ENCODE measurements around the gene PRKRIP1.

PRKRIP1 gene

DNA sequence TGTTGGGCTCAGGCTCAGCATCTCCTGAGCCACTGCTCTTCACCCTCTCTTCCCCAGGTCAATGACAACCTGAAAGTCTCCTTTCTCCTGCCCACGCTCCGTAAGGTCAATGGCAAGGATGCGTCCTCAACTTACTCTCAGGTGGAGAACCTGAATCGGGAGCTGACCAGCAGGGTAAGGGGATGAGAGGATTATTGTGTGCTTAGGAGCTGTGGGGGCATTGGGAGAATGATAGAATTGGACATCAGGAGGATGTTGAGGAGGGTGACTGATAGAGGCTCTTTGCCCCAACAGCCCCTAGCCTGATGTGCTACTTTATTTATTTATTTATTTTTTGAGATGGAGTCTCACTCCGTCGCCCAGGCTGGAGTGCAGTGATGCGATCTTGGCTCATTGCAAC lies 69.9 kb downstream of the PRKRIP1 start:
- no peak overlapping the region for H3K9ac ChIP-seq (ENCODE audit: low read depth in 1 of 2, low read length in 2 of 2)
- peaks cover 20 to 27% of the 10 kb centered on the region in 2 donors for H3K4me1 ChIP-seq (ENCODE audit: control insufficient read depth in 2 of 2, insufficient read depth in 2 of 2, low read length in 2 of 2)
- H3K27ac ChIP-seq (ENCODE audit: low read depth in 2 of 2, low read length in 2 of 2): no peak overlapping the region
- no peaks in the 10 kb centered on the region for H3K27me3 ChIP-seq (ENCODE audit: control insufficient read depth in 2 of 2, insufficient read depth in 2 of 2, low read length in 2 of 2)
- H3K36me3 ChIP-seq (ENCODE audit: control insufficient read depth in 2 of 2, insufficient read depth in 2 of 2, low read length in 2 of 2): peaks cover 2 to 3% of the 10 kb centered on the region in 2 donors
- H3K4me3 ChIP-seq (ENCODE audit: low read length in 2 of 2): peak overlapping the region; percentile 0 to 99
- H3K9me3 ChIP-seq (ENCODE audit: control insufficient read depth in 2 of 2, low read length in 2 of 2): no peaks in the 10 kb centered on the region

DNA sequence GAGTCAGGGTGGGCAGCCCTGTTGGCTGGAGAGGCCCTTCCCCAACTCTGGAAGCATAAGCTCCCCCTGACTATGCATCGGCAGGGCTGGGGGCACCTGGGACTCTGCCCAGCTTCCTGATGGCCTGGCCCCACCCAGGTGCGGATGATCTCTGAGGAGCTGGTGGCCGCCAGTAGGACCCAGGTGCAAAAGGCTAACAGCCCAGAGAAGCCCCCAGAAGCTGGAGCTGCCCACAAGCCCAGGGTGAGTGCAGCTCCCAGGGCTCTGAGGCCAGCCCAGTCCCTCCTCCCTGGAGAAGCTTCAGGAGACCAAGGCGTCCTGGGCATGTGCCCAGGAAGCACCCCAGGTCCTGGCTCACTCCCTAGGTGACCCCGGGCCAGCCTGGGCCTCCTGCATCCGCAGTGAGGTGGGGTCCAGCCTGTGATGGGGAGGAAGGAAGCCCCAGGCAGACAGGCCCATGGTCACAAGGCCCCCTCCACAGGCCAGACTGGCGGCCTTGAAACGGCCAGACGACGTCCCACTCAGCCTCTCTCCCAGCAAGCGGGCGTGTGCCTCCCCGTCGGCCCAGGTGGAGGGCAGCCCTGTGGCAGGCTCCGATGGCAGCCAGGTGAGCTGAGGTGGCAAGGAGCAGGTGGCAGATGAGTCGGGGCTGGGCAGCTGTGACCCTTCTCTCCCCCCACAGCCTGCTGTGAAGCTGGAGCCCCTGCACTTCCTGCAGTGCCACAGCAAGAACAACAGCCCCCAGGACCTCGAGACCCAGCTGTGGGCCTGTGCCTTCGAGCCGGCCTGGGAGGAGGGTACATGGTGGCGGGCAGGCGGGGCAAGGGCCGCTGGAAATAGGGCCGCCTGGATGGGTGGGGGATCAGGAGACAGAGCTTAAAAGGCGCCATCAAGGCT lies 71.7 kb downstream of the PRKRIP1 start:
- Histone ChIP-seq H3K9ac (ENCODE audit: low read depth in 1 of 2, low read length in 2 of 2) (no peak overlapping the region), H3K36me3 (ENCODE audit: control insufficient read depth in 2 of 2, insufficient read depth in 2 of 2, low read length in 2 of 2) (peaks cover 6 to 7% of the 10 kb centered on the region in 2 donors), H3K27ac (ENCODE audit: low read depth in 2 of 2, low read length in 2 of 2) (no peak overlapping the region)

DNA sequence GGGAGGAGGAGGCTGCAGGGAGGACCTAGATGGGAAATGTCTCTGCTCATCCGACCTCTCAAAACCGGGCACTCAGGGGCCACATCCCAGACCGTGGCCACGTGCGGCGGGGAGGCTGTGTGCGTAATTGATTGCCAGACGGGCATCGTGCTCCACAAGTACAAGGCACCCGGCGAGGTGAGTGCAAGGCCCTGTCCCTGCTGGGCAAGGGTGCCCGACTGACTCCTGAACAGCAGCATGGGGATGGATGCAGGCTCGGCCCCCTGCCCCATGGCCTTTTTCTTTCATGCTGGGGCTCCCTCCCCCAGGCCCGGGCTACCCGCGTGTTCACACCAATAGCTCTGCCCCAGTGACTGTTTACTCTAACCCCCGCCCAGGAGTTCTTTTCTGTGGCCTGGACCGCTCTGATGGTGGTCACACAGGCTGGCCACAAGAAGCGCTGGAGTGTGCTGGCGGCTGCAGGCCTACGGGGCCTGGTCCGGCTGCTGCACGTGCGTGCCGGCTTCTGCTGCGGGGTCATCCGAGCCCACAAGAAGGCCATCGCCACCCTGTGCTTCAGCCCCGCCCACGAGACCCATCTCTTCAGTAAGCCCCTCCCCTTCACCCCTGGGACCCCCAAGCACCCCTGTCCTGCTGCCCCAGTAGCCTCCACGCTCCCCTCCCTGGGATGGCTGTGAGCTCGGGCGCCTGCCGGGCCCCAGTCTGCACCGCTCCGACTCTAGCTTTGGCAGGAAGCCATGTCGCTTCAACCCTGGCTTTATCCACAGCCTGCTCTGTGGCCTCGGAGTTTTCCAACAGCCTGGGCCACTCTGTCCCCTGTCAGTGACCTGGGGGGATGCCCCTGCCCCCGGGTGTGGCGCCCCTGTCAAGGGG lies 72.6 kb downstream of the PRKRIP1 start:
- Histone ChIP-seq H3K9ac (ENCODE audit: low read depth in 1 of 2, low read length in 2 of 2) (no peak overlapping the region), H3K9me3 (ENCODE audit: control insufficient read depth in 2 of 2, low read length in 2 of 2) (no peaks in the 10 kb centered on the region), H3K36me3 (ENCODE audit: control insufficient read depth in 2 of 2, insufficient read depth in 2 of 2, low read length in 2 of 2) (peaks cover 12 to 15% of the 10 kb centered on the region in 2 donors), H3K27ac (ENCODE audit: low read depth in 2 of 2, low read length in 2 of 2) (no peak overlapping the region), H3K4me1 (ENCODE audit: control insufficient read depth in 2 of 2, insufficient read depth in 2 of 2, low read length in 2 of 2) (peaks cover 19 to 25% of the 10 kb centered on the region in 2 donors), H3K4me3 (ENCODE audit: low read length in 2 of 2) (no peak overlapping the region), H3K27me3 (ENCODE audit: control insufficient read depth in 2 of 2, insufficient read depth in 2 of 2, low read length in 2 of 2) (no peaks in the 10 kb centered on the region)

More for the DNA sequence above, 71.7 kb downstream of the PRKRIP1 start:
- no peaks in the 10 kb centered on the region for H3K27me3 ChIP-seq (ENCODE audit: control insufficient read depth in 2 of 2, insufficient read depth in 2 of 2, low read length in 2 of 2)
- H3K4me3 ChIP-seq (ENCODE audit: low read length in 2 of 2): no peak overlapping the region
- H3K4me1 ChIP-seq (ENCODE audit: control insufficient read depth in 2 of 2, insufficient read depth in 2 of 2, low read length in 2 of 2): peaks cover 20 to 27% of the 10 kb centered on the region in 2 donors
- no peaks in the 10 kb centered on the region for H3K9me3 ChIP-seq (ENCODE audit: control insufficient read depth in 2 of 2, low read length in 2 of 2)

DNA sequence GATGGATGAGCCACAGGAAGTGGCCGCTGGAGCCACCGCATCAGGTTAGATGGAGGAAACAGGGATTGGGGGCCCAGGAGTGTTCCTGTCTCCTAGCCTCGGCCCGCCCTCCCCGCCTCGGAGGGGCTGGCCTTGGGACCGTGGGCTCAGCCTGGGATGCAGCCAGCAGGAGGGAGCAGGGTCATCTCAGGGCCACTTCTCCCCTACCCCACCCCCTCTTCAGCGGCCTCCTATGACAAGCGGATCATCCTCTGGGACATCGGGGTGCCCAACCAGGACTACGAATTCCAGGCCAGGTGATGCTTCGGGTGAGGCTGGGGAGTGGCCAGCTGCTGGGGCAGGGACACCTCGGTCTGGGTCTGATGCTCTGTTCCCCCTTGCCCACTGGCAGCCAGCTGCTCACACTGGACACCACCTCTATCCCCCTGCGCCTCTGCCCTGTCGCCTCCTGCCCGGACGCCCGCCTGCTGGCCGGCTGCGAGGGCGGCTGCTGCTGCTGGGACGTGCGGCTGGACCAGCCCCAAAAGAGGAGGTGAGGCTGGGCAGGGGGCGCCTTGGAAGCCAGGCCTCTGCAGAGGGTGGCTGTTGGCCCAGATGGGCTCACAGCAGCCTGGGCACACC lies 73.3 kb downstream of the PRKRIP1 start:
- Histone ChIP-seq H3K9me3 (ENCODE audit: control insufficient read depth in 2 of 2, low read length in 2 of 2) (no peaks in the 10 kb centered on the region), H3K36me3 (ENCODE audit: control insufficient read depth in 2 of 2, insufficient read depth in 2 of 2, low read length in 2 of 2) (peaks cover 12 to 16% of the 10 kb centered on the region in 2 donors), H3K4me3 (ENCODE audit: low read length in 2 of 2) (no peak overlapping the region), H3K4me1 (ENCODE audit: control insufficient read depth in 2 of 2, insufficient read depth in 2 of 2, low read length in 2 of 2) (peaks cover 13 to 21% of the 10 kb centered on the region in 2 donors), H3K27me3 (ENCODE audit: control insufficient read depth in 2 of 2, insufficient read depth in 2 of 2, low read length in 2 of 2) (no peaks in the 10 kb centered on the region), H3K27ac (ENCODE audit: low read depth in 2 of 2, low read length in 2 of 2) (no peak overlapping the region), H3K9ac (ENCODE audit: low read depth in 1 of 2, low read length in 2 of 2) (no peak overlapping the region)

DNA sequence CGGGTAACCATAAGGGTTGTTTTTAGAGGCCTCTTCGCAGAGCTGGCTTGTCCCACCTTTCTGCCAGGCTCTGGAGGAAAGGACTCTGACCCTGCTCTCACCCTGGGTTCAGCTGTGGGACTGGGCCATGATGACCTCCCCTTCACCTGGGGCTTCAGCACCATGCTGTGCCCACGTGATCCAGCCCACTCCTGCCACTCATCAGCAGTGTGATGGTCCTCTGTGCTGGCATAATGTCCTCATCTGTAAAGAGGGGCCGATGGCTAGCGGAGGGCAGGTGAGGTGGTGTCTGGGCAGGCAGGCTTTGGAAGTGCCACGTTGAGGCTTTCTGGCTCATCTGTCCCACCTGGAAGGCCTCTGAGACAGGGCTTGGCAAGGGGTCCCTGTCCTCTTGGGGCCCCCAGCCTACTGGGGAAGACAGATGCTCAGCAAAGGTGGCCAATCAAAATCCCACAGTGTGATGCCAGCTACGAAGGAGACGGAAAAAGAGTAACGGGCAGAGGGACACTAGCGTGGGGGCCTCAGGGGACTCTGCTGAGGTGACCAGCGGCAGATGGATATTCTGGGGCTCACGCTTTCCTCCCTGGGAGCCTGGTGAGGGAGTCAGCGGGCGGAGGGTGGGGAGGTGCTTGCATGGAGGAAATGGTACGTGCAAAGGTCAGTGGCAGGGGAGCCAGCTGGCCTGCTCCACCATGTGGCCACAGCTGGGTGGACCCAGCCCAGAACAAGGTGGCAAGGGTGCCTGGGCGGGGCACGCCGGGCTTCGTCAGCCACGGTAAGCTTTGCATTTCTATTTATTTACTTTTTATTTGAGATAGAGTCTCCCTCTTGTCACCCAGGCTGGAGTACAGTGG lies 74.0 kb downstream of the PRKRIP1 start:
- peaks cover 13 to 21% of the 10 kb centered on the region in 2 donors for H3K4me1 ChIP-seq (ENCODE audit: control insufficient read depth in 2 of 2, insufficient read depth in 2 of 2, low read length in 2 of 2)
- H3K9me3 ChIP-seq (ENCODE audit: control insufficient read depth in 2 of 2, low read length in 2 of 2): no peaks in the 10 kb centered on the region
- H3K9ac ChIP-seq (ENCODE audit: low read depth in 1 of 2, low read length in 2 of 2): peak overlapping the region in 1 of 2 donors; percentile 44
- H3K4me3 ChIP-seq (ENCODE audit: low read length in 2 of 2): peak overlapping the region; percentile 10 to 31
- H3K27ac ChIP-seq (ENCODE audit: low read depth in 2 of 2, low read length in 2 of 2): peak overlapping the region; percentile 52 to 62
- H3K36me3 ChIP-seq (ENCODE audit: control insufficient read depth in 2 of 2, insufficient read depth in 2 of 2, low read length in 2 of 2): peaks cover 12 to 16% of the 10 kb centered on the region in 2 donors
- no peaks in the 10 kb centered on the region for H3K27me3 ChIP-seq (ENCODE audit: control insufficient read depth in 2 of 2, insufficient read depth in 2 of 2, low read length in 2 of 2)

GRCh38 chr7:102471791-102472125 lies 75.6 kb downstream of the PRKRIP1 start:
- Histone ChIP-seq H3K9ac (ENCODE audit: low read depth in 1 of 2, low read length in 2 of 2) (no peak overlapping the region), H3K9me3 (ENCODE audit: control insufficient read depth in 2 of 2, low read length in 2 of 2) (no peaks in the 10 kb centered on the region), H3K27me3 (ENCODE audit: control insufficient read depth in 2 of 2, insufficient read depth in 2 of 2, low read length in 2 of 2) (no peaks in the 10 kb centered on the region), H3K36me3 (ENCODE audit: control insufficient read depth in 2 of 2, insufficient read depth in 2 of 2, low read length in 2 of 2) (peaks cover 12 to 16% of the 10 kb centered on the region in 2 donors), H3K4me3 (ENCODE audit: low read length in 2 of 2) (no peak overlapping the region), H3K4me1 (ENCODE audit: control insufficient read depth in 2 of 2, insufficient read depth in 2 of 2, low read length in 2 of 2) (peaks cover 6 to 13% of the 10 kb centered on the region in 2 donors), H3K27ac (ENCODE audit: low read depth in 2 of 2, low read length in 2 of 2) (no peak overlapping the region)

GRCh38 chr7:102472126-102473041 lies 76.2 kb downstream of the PRKRIP1 start:
- no peak overlapping the region for H3K4me3 ChIP-seq (ENCODE audit: low read length in 2 of 2)
- peaks cover 12 to 16% of the 10 kb centered on the region in 2 donors for H3K36me3 ChIP-seq (ENCODE audit: control insufficient read depth in 2 of 2, insufficient read depth in 2 of 2, low read length in 2 of 2)
- peaks cover 6 to 13% of the 10 kb centered on the region in 2 donors for H3K4me1 ChIP-seq (ENCODE audit: control insufficient read depth in 2 of 2, insufficient read depth in 2 of 2, low read length in 2 of 2)
- no peak overlapping the region for H3K9ac ChIP-seq (ENCODE audit: low read depth in 1 of 2, low read length in 2 of 2)
- H3K27ac ChIP-seq (ENCODE audit: low read depth in 2 of 2, low read length in 2 of 2): no peak overlapping the region
- H3K9me3 ChIP-seq (ENCODE audit: control insufficient read depth in 2 of 2, low read length in 2 of 2): no peaks in the 10 kb centered on the region
- H3K27me3 ChIP-seq (ENCODE audit: control insufficient read depth in 2 of 2, insufficient read depth in 2 of 2, low read length in 2 of 2): no peaks in the 10 kb centered on the region

DNA sequence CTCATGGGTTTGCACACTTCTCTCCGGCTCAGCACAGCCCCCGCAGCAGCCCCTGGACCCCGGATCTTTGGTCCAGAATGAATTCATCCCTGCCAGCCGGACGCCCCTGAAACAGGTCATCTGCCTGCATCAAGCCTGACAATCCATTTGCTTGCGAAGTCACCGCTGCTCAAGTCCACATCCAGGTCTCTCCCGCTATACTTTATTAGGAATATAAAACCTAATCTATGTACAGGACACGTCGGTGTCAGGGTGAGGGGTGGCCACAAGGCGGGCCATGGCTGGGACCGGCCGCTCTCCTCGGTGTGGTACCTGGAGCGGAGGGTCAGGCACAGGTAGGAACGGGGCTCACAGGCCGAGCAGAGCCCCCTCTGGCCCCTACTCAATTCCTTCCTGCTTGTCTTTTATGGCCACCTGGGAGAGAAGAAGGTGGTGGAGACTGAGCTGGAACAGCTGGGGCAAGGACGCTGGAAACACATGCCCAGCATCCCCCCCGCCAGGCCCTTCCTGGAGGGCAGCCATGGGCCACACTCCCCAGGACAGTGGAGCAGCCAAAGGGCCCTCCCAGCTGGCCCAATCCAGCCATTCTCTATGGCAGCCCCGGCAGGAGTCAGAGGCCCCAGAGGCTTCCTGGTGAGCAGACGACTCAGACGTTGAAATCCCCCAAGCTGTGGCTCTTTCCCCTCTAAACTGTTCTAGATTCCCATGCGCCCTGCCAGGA lies 77.3 kb downstream of the PRKRIP1 start:
- H3K36me3 ChIP-seq (ENCODE audit: control insufficient read depth in 2 of 2, insufficient read depth in 2 of 2, low read length in 2 of 2): peaks cover 11 to 15% of the 10 kb centered on the region in 2 donors
- no peak overlapping the region for H3K27ac ChIP-seq (ENCODE audit: low read depth in 2 of 2, low read length in 2 of 2)
- H3K9me3 ChIP-seq (ENCODE audit: control insufficient read depth in 2 of 2, low read length in 2 of 2): no peaks in the 10 kb centered on the region
- H3K4me3 ChIP-seq (ENCODE audit: low read length in 2 of 2): no peak overlapping the region
- no peak overlapping the region for H3K9ac ChIP-seq (ENCODE audit: low read depth in 1 of 2, low read length in 2 of 2)
- H3K27me3 ChIP-seq (ENCODE audit: control insufficient read depth in 2 of 2, insufficient read depth in 2 of 2, low read length in 2 of 2): no peaks in the 10 kb centered on the region
- H3K4me1 ChIP-seq (ENCODE audit: control insufficient read depth in 2 of 2, insufficient read depth in 2 of 2, low read length in 2 of 2): peaks cover 6 to 13% of the 10 kb centered on the region in 2 donors
